WTC11 (cell line): ENCODE results near the gene STK32C.

ENCODE experiments used
- ATF1 ChIP-seq: sonication (generic); formaldehyde crosslinking; IDR thresholded peaks from 2 replicates; pipeline ENCODE4 v1.8.1; 2023; ENCODE audit warnings: mild to moderate bottlenecking, moderate library complexity, missing genetic modification reagents
- CTCF ChIP-seq: fragments of 200-600 bp; IDR thresholded peaks from 2 replicates; pipeline ENCODE4 v1.8.0; 2022; ENCODE audit warnings: antibody characterized with exemption
- KAT7 ChIP-seq: sonication (generic); formaldehyde crosslinking; IDR thresholded peaks from 2 replicates; pipeline ENCODE4 v1.8.1; 2023; ENCODE audit warnings: missing genetic modification reagents, mild to moderate bottlenecking, borderline replicate concordance
- NFATC4 ChIP-seq: fragments of 250-450 bp; sonication (Bioruptor Pico); IDR thresholded peaks from 2 replicates; pipeline ENCODE4 v1.9.0; 2021; ENCODE audit warnings: mild to moderate bottlenecking
- NFE2L1 ChIP-seq: sonication (generic); formaldehyde crosslinking; IDR thresholded peaks from 2 replicates; pipeline ENCODE4 v1.8.1; 2023; ENCODE audit warnings: missing genetic modification reagents
- ZNF532 ChIP-seq: fragments of 250-450 bp; sonication (Bioruptor Pico); IDR thresholded peaks from 2 replicates; pipeline ENCODE4 v1.9.0; 2021; ENCODE audit warnings: mild to moderate bottlenecking, borderline replicate concordance
- ZSCAN18 ChIP-seq: fragments of 250-450 bp; sonication (Bioruptor Pico); IDR thresholded peaks from 2 replicates; pipeline ENCODE4 v2.1.2; 2022; ENCODE audit warnings: mild to moderate bottlenecking, moderate library complexity

DNA sequence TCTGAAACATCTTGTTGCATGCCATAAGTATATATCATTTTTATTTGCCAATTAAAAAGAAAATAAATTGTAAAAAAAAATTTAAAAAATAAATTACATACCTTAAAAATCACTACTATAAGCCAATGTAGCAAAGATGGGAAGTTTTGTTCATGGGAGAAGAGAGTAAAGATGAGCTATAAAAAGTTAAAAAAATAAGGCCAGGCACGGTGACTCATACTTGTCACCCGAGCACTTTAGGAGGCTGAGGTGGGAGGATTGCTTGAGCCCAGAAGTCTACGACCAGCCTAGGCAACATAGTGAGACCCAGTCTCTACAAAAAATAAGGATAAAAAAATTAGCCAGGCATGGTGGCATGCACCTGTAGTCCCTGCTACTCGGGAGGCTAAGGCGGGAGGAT lies 8.4 kb upstream of the STK32C start:
- TF ChIP-seq NFE2L1: no peak
- no peak for TF ChIP-seq CTCF
- no peak for TF ChIP-seq NFATC4 (CRISPR knock-in tag)
- no peak for TF ChIP-seq KAT7 (CRISPR knock-in tag)
- no peak for TF ChIP-seq ZSCAN18 (CRISPR knock-in tag)
- TF ChIP-seq ZNF532 (CRISPR knock-in tag): no peak
- no peak for TF ChIP-seq ATF1 (CRISPR knock-in tag)
